CD8-positive, alpha-beta memory T cell (primary cell): Measurements from ENCODE around the gene ARID4B. TPM values are rescaled to one million over a fixed set of nuclear protein-coding genes. Genes with fewer than 3 reads are reported as not detected.
"Not testable (repeated sequence)": the region's sequence is repeated elsewhere in the genome, so short reads cannot be mapped to it uniquely, and the experiment has no call there.

Experiments used
- CTCF ChIA-PET: fragments of 350-600 bp; sonication (Branson Sonifier 250); formaldehyde crosslinking; loops from one replicate; lab custom pipeline; 2021; ENCODE audit warnings: antibody characterized with exemption; lab: Charles Lee
- POLR2A ChIA-PET: fragments of 350-600 bp; sonication (Branson Sonifier 250); formaldehyde crosslinking; loops from one replicate; lab custom pipeline; 2021; ENCODE audit warnings: antibody characterized with exemption; lab: Charles Lee
- DNase-seq, 5 donors: peaks; one replicate each; pipeline versions ENCODE4 v3.0.0 to v3.0.0-alpha.2; 2020 to 2022; ENCODE audit warnings: mixed read lengths in 1 of 5
- H3K27ac ChIP-seq: one replicate; pipeline ENCODE4 v1.7.0; 2013; ENCODE audit warnings: low read depth, mild to moderate bottlenecking, low read length, moderate library complexity
- H3K27me3 ChIP-seq: 2 replicates; pipeline ENCODE4 v1.7.0; 2013; ENCODE audit warnings: low read length, mild to moderate bottlenecking; ENCODE audit not compliant: insufficient read depth, poor library complexity, severe bottlenecking
- H3K36me3 ChIP-seq: 2 replicates; pipeline ENCODE4 v1.7.0; 2013; ENCODE audit warnings: mild to moderate bottlenecking, low read length, moderate library complexity; ENCODE audit not compliant: insufficient read depth
- H3K4me1 ChIP-seq: 2 replicates; pipeline ENCODE4 v1.7.0; 2013; ENCODE audit warnings: mild to moderate bottlenecking, low read length, moderate library complexity; ENCODE audit not compliant: insufficient read depth
- H3K4me3 ChIP-seq: 2 replicates; pipeline ENCODE4 v1.7.0; 2013; ENCODE audit warnings: mild to moderate bottlenecking, low read length
- H3K9me3 ChIP-seq: 2 replicates; pipeline ENCODE4 v1.7.0; 2013; ENCODE audit warnings: mild to moderate bottlenecking, low read length
- H3K27ac Mint-ChIP-seq, 8 donors: one replicate each; pipeline ENCODE4 v1.8.0; 2020 to 2021; ENCODE audit warnings: mixed read lengths in 8 of 8, mild to moderate bottlenecking in 6 of 8, inconsistent platforms in 3 of 8, moderate library complexity in 3 of 8
- H3K27me3 Mint-ChIP-seq, 2 donors: one replicate each; pipeline ENCODE4 v1.8.0; 2020 to 2021; ENCODE audit warnings: mixed read lengths in 2 of 2, mild to moderate bottlenecking in 1 of 2, moderate library complexity in 1 of 2
- H3K36me3 Mint-ChIP-seq, 3 donors: one replicate each; pipeline ENCODE4 v1.8.0; 2020 to 2021; ENCODE audit warnings: mixed read lengths in 3 of 3, inconsistent platforms in 1 of 3, mild to moderate bottlenecking in 1 of 3
- H3K4me1 Mint-ChIP-seq, 3 donors: one replicate each; pipeline ENCODE4 v1.8.0; 2020 to 2021; ENCODE audit warnings: mixed read lengths in 3 of 3, inconsistent platforms in 1 of 3, mild to moderate bottlenecking in 1 of 3
- H3K4me3 Mint-ChIP-seq, 7 donors: one replicate each; pipeline ENCODE4 v1.8.0; 2020 to 2021; ENCODE audit warnings: mixed read lengths in 7 of 7, mild to moderate bottlenecking in 6 of 7, moderate library complexity in 4 of 7, inconsistent platforms in 2 of 7
- H3K9me3 Mint-ChIP-seq, 5 donors: one replicate each; pipeline ENCODE4 v1.8.0; 2020 to 2022; ENCODE audit warnings: mixed read lengths in 5 of 5, mild to moderate bottlenecking in 3 of 5, moderate library complexity in 2 of 5, inconsistent platforms in 1 of 5
- polyA plus RNA-seq: library from polyadenylated mRNA; unstranded; fragments of 300-500 nt; fragmentation: Illumina TruSeq; gene quantifications from one replicate; pipeline ENCODE4 v1.2.3, GENCODE V29; 2021
- total RNA-seq, 2 experiments: library from RNA; stranded (reverse); gene quantifications; one replicate each; pipeline ENCODE4 v1.2.3, GENCODE V29; 2021

ARID4B gene
- total and polyA plus RNA-seq, 3 experiments from 2014 or later: 39.9 to 88.6 (median 43.0) TPM

DNA sequence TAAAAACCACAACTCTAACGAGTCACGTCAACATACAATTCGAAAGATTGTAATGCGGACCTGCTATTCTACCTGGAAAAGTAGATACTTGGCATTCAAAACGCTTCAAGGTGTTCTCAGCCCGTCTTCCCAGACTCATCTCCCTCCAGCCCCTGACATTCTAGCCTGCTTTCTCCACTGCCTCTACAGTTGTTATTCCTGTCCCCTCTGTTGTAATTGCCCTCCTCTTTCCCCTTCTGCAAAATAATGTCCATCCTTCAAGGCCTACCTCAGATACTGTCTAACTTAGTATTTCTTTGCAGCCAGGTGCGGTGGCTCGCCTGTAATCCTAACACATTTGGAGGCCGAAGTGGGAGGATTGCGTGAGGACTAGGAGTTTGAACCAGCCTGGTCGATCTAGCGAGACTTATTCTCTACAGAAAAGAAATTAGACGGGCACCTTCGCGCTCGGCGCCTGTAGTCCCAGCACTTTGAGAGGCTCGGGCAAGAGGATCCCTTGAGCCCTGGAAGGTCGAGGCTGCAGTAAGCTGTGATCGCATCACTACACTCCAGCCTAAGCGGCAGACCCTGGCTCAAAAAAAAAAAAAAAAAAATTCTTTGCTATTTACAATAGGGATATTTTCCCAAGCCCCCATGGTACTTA lies 166.2 kb downstream of the ARID4B start:
- Histone ChIP-seq H3K9me3 (no peaks in the 10 kb centered on the region), H3K27ac (peak overlapping the region; percentile 94), H3K36me3 (peaks cover 22% of the 10 kb centered on the region), H3K4me1 (peaks cover 38% of the 10 kb centered on the region), H3K27me3 (no peaks in the 10 kb centered on the region), H3K4me3 (peak overlapping the region; percentile 91)
- Mint-ChIP-seq H3K4me1 (peaks cover 26 to 28% (median 26%) of the 10 kb centered on the region in 3 donors), H3K4me3 (peak overlapping the region; percentile 95 to 98 (median 96)), H3K9me3 (peaks cover 0 to 2% (median 0%) of the 10 kb centered on the region in 5 donors), H3K36me3 (peaks cover 0 to 27% (median 3%) of the 10 kb centered on the region in 3 donors), H3K27ac (peak overlapping the region; percentile 94 to 99 (median 98)), H3K27me3 (no peaks in the 10 kb centered on the region)
- DNase-seq: no peak
- POLR2A ChIA-PET: interaction anchor here (1.4 kb wide), 4 partner anchors 10 to 166 kb away, joined by 4 to 12 read pairs (median 6); partner anchors contain the start of genes ARID4B, GGPS1 and TOMM20
- CTCF ChIA-PET: interaction anchor here (0.8 to 1.4 kb wide), 2 partner anchors 253 to 254 kb away, joined by 3 to 12 read pairs; no protein-coding TSS in a partner anchor

DNA sequence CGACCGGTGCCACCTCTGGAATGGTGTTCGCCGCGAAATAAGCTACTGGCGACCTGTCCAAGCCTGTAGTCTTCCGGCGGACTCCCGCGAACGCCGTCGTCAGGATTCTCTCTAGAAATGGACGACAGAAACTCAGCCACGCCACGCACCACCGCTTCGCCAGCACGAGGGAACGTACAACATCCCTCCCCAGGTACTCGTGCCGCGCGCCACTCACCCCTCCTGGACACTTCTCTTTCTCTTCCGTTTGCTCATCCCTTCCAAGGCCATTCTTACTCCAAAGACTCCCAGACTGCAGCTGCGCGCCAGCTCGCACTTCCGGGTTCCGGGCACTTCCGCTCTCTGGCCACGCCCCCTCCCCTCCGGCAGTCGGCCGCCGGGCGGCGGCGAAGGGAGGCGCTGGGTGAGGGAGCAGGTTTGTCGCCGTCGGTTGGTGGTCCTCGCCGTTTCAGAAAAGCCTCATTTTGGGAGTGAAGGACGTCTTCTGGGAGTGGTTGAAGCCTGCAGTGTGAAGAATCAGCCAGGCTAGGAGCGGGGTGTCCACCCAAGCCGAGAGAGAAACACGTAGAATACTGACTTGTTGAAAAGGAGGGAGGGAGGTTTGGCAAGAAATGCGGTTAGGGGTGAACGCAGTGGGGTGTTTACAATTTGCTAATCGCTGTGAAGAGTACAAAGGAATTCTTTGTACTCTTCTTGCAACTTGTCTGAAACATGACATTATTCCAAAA lies 166.9 kb downstream of the ARID4B start, which contains the start of gene RBM34:
RBM34 (minus strand) TSS at position 294 of the 728 bp plus-strand sequence; CDS start at position 270, 24 bp downstream.
- H3K4me1 ChIP-seq: peaks cover 45% of the 10 kb centered on the region
- CTCF ChIA-PET: interaction anchor here (0.7 to 1.4 kb wide), 3 partner anchors 73 to 262 kb away, joined by 3 to 12 read pairs (median 3); no protein-coding TSS in a partner anchor

DNA sequence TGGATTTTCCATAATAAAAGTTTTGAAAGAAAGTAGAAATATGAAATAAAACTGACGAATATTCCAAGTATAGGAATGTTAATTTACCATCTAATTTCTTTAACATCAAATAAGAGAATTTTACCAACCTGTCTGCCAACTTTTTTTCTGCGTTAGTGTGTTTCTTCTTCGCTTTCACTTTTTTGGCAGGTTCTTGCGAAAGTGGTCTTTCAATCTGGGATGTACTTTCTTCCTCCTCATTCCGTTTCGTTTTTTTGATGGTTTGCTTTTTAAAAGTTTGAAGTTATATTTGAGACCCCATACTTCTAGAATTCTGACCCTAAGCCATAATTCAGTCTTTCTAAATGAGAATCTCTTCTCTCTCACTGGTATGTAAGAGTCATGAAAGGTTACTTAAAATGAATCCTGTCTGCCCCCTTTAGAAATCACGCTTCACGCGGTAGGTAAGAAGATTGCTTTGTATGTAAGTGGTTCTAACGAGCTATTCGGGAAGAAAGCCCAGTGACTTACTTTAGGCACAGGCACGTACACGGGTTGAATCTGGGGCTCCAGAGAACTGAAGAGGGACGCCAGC lies 167.5 kb downstream of the ARID4B start:
- DNase-seq: no peak
- H3K9me3 Mint-ChIP-seq: peaks cover 0 to 2% (median 0%) of the 10 kb centered on the region in 5 donors
- H3K27me3 Mint-ChIP-seq: no peaks in the 10 kb centered on the region
- peak overlapping the region; percentile 94 to 99 (median 98) for H3K27ac Mint-ChIP-seq
- no peaks in the 10 kb centered on the region for H3K9me3 ChIP-seq
- H3K4me1 ChIP-seq: peaks cover 47% of the 10 kb centered on the region
- peak overlapping the region; percentile 94 for H3K27ac ChIP-seq
- peak overlapping the region; percentile 91 for H3K4me3 ChIP-seq
- CTCF ChIA-PET: interaction anchor here (0.7 to 1.4 kb wide), 3 partner anchors 74 to 263 kb away, joined by 3 to 12 read pairs (median 3); no protein-coding TSS in a partner anchor
- peak overlapping the region; percentile 95 to 98 (median 96) for H3K4me3 Mint-ChIP-seq
- no peaks in the 10 kb centered on the region for H3K27me3 ChIP-seq
- H3K36me3 ChIP-seq: peaks cover 30% of the 10 kb centered on the region
- peaks cover 0 to 28% (median 3%) of the 10 kb centered on the region in 3 donors for H3K36me3 Mint-ChIP-seq
- H3K4me1 Mint-ChIP-seq: peaks cover 26 to 28% (median 26%) of the 10 kb centered on the region in 3 donors
- POLR2A ChIA-PET: interaction anchor here (0.5 to 1.4 kb wide), 12 partner anchors 9 to 555 kb away, joined by 3 to 12 read pairs (median 4); partner anchors contain the start of genes ARID4B, GGPS1 and TOMM20

More for the DNA sequence above, 166.9 kb downstream of the ARID4B start, which contains the start of gene RBM34:
- Histone ChIP-seq H3K36me3 (peaks cover 29% of the 10 kb centered on the region), H3K27me3 (no peaks in the 10 kb centered on the region), H3K4me3 (peak within 1 kb of the TSS; percentile 91), H3K27ac (peak within 1 kb of the TSS; percentile 94), H3K9me3 (no peaks in the 10 kb centered on the region)
- peak within 1 kb of the TSS; percentile 94 to 99 (median 98) for H3K27ac Mint-ChIP-seq
- no peaks in the 10 kb centered on the region for H3K27me3 Mint-ChIP-seq
- peak; percentile 90 to 95 (median 92) for DNase-seq
- peaks cover 0 to 27% (median 3%) of the 10 kb centered on the region in 3 donors for H3K36me3 Mint-ChIP-seq
- H3K4me3 Mint-ChIP-seq: peak within 1 kb of the TSS; percentile 95 to 98 (median 96)
- H3K9me3 Mint-ChIP-seq: peaks cover 0 to 2% (median 0%) of the 10 kb centered on the region in 5 donors
- POLR2A ChIA-PET: interaction anchor here (0.5 to 1.4 kb wide), 11 partner anchors 9 to 555 kb away, joined by 3 to 12 read pairs (median 3); partner anchors contain the start of genes ARID4B, GGPS1 and TOMM20
- H3K4me1 Mint-ChIP-seq: peaks cover 26 to 28% (median 26%) of the 10 kb centered on the region in 3 donors

DNA sequence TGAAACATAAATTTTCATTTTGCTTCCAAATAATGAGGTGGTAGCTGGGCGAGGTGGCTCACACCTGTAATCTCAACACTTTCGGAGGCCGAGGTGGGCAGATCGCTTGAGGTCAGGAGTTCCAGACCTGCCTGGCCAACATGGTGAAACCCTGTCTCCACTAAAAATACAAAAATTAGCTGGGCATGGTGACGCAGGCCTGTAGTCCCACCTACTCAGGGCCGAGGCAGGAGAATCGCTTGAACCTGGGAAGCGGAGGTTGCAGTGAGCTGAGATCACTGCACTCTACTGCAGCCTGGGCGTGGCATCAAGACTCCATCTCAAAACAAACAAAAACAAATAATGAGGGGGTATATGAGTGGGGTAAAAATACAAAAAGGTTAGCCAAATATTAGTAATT lies 168.0 kb downstream of the ARID4B start:
- DNase-seq, H3K27me3 ChIP-seq, H3K27ac ChIP-seq, H3K9me3 Mint-ChIP-seq, H3K9me3 ChIP-seq, H3K27me3 Mint-ChIP-seq: not testable (repeated sequence)
- H3K4me3 ChIP-seq: peak overlapping the region; percentile 91
- peaks cover 30% of the 10 kb centered on the region for H3K36me3 ChIP-seq
- POLR2A ChIA-PET: interaction anchor here (1.3 kb wide), 1 partner anchor 31 kb away, joined by 6 read pairs; the partner anchor contains the start of gene TOMM20
- CTCF ChIA-PET: interaction anchor here (1.0 kb wide), 1 partner anchor 257 kb away, joined by 3 read pairs; no protein-coding TSS in a partner anchor
- Mint-ChIP-seq H3K4me1 (peaks cover 27 to 30% (median 28%) of the 10 kb centered on the region in 3 donors), H3K4me3 (peak overlapping the region; percentile 95 to 98 (median 96)), H3K27ac (peak overlapping the region in 7 of 8 donors; percentile 68 to 99 (median 98)), H3K36me3 (peaks cover under 1 to 32% (median 3%) of the 10 kb centered on the region in 3 donors)
- H3K4me1 ChIP-seq: peaks cover 47% of the 10 kb centered on the region

DNA sequence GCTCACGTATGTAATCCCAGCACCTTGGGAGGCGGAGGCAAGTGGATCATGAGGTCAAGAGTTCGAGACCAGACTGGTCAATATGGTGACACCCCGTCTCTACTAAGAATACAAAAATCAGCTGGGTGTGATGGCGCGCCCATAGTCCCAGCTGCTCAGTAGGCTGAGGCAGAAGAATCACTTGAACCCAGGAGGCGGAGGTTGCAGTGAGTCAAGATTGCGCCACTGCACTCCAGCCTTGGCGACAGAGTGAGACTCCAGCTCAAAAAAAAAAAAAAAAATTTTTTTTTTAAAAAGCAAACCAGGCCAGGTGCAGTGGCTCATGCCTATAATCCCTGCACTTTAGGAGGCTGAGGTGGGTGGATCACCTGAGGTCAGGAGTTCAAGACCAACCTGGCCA lies 168.7 kb downstream of the ARID4B start:
- Mint-ChIP-seq H3K4me3 (peak overlapping the region; percentile 44 to 98 (median 96)), H3K36me3 (peaks cover 6 to 35% (median 7%) of the 10 kb centered on the region in 3 donors), H3K4me1 (peaks cover 34 to 36% (median 34%) of the 10 kb centered on the region in 3 donors)
- H3K9me3 Mint-ChIP-seq, DNase-seq, H3K4me3 ChIP-seq, H3K27ac ChIP-seq, H3K27ac Mint-ChIP-seq, H3K27me3 ChIP-seq, H3K27me3 Mint-ChIP-seq, H3K9me3 ChIP-seq: not testable (repeated sequence)
- POLR2A ChIA-PET: interaction anchor here (0.6 to 1.3 kb wide), 3 partner anchors 27 to 117 kb away, joined by 3 to 6 read pairs (median 5); partner anchors contain the start of gene TOMM20
- Histone ChIP-seq H3K36me3 (peaks cover 37% of the 10 kb centered on the region), H3K4me1 (peaks cover 47% of the 10 kb centered on the region)
- CTCF ChIA-PET: interaction anchor here (1.0 kb wide), 1 partner anchor 257 kb away, joined by 3 read pairs; no protein-coding TSS in a partner anchor

DNA sequence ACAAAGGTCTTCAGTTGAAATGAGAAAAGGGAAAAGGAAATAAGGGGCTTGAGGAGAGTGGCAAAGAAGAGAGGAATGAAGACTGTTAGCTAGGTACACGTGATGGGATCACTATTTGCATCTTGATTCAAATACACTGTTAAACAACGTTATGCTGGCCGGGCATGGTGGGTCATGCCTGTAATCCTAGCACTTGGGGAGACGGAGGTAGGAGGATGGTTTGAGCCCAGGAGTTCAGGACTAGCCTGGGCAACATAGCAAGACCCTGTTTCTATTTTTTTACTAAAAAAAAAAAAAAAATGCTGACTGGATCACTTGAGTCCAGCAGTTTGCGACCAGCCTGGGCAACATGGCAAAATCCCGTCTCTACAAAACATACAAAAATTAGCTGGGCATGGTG lies 169.3 kb downstream of the ARID4B start:
- Histone ChIP-seq H3K4me3 (no peak overlapping the region), H3K27ac (no peak overlapping the region), H3K27me3 (no peaks in the 10 kb centered on the region), H3K9me3 (no peaks in the 10 kb centered on the region), H3K4me1 (peaks cover 47% of the 10 kb centered on the region), H3K36me3 (peaks cover 40% of the 10 kb centered on the region)
- peaks cover 35 to 39% (median 36%) of the 10 kb centered on the region in 3 donors for H3K4me1 Mint-ChIP-seq
- ChIA-PET POLR2A (interaction anchor here (0.6 to 1.3 kb wide), 2 partner anchors 30 to 118 kb away, joined by 5 to 6 read pairs; partner anchors contain the start of gene TOMM20), CTCF (interaction anchor here (0.9 kb wide), 1 partner anchor 13 kb away, joined by 3 read pairs; no protein-coding TSS in a partner anchor)
- H3K4me3 Mint-ChIP-seq: peak overlapping the region in 2 of 7 donors; percentile 39 to 47
- H3K27ac Mint-ChIP-seq: no peak overlapping the region
- H3K36me3 Mint-ChIP-seq: peaks cover 8 to 41% (median 9%) of the 10 kb centered on the region in 3 donors
- H3K27me3 Mint-ChIP-seq: no peaks in the 10 kb centered on the region
- peaks cover 0 to 2% (median 0%) of the 10 kb centered on the region in 5 donors for H3K9me3 Mint-ChIP-seq
- DNase-seq: no peak

DNA sequence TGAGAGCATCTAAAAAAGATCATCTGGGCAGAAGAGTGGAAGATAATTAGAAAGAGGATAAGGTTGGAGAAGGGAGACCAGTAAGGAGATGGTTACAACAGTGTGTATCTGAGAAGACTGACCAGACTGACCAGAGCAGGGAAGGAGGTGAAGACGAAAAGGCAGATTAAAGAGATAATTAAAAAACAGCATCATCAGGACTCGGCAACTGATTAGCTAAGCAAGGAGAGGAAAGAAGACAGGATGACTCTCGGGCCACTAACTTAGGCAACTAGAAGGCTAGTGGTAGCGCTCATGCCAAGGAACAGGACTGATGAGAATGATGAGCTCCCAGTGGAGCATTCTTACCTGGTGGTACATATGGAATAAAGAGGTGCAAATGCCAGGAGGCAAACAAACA lies 170.8 kb downstream of the ARID4B start:
- H3K27me3 ChIP-seq: no peaks in the 10 kb centered on the region
- no peak for DNase-seq
- Mint-ChIP-seq H3K4me3 (no peak overlapping the region), H3K36me3 (peaks cover 9 to 56% (median 11%) of the 10 kb centered on the region in 3 donors), H3K27me3 (no peaks in the 10 kb centered on the region), H3K27ac (no peak overlapping the region), H3K9me3 (peaks cover 0 to 2% (median 0%) of the 10 kb centered on the region in 5 donors), H3K4me1 (peaks cover 37 to 47% (median 45%) of the 10 kb centered on the region in 3 donors)
- POLR2A ChIA-PET: no interaction called here
- CTCF ChIA-PET: interaction anchor here (1.1 kb wide), 1 partner anchor 10 kb away, joined by 3 read pairs; no protein-coding TSS in a partner anchor
- no peaks in the 10 kb centered on the region for H3K9me3 ChIP-seq
- H3K4me1 ChIP-seq: peaks cover 46% of the 10 kb centered on the region
- no peak overlapping the region for H3K4me3 ChIP-seq
- peaks cover 49% of the 10 kb centered on the region for H3K36me3 ChIP-seq
- H3K27ac ChIP-seq: no peak overlapping the region
